Bone marrow (tissue), 2 donors: ENCODE data around the gene FCHO2.
A peak's percentile ranks its signal among the peaks of the same experiment; 100 is the strongest.
"Not testable (repeated sequence)": the region's sequence is repeated elsewhere in the genome, so short reads cannot be mapped to it uniquely, and the experiment has no call there.

Experiments
- DNase-seq, 2 donors: peaks; one replicate each; lab custom pipeline; 2025; lab: John Stamatoyannopoulos, UW

Gene FCHO2

GRCh38 chr5:72956324-72957140 is 691 bp downstream of the FCHO2 start:
- DNase-seq: peak; percentile 22 to 61

- DNase-seq: no peak
Measured at GRCh38 chr5:72957337-72957736, 1.5 kb downstream of the FCHO2 start.

GRCh38 chr5:72959257-72959656 is 3.4 kb downstream of the FCHO2 start:
- DNase-seq: no peak

- DNase-seq: not testable (repeated sequence)
Measured at GRCh38 chr5:72974481-72974880, 18.6 kb downstream of the FCHO2 start.

GRCh38 chr5:72976810-72977209 is 21.0 kb downstream of the FCHO2 start:
- DNase-seq: not testable (repeated sequence)

- DNase-seq: no peak
Measured at GRCh38 chr5:72985719-72986118, 29.9 kb downstream of the FCHO2 start.

GRCh38 chr5:72988769-72989168 is 32.9 kb downstream of the FCHO2 start:
- DNase-seq: no peak

- no peak for DNase-seq
Measured at GRCh38 chr5:72991394-72991793, 35.6 kb downstream of the FCHO2 start.

- no peak for DNase-seq
Measured at GRCh38 chr5:72994578-72994977, 38.7 kb downstream of the FCHO2 start.

- DNase-seq: no peak
Measured at GRCh38 chr5:72996632-72997031, 40.8 kb downstream of the FCHO2 start.

- no peak for DNase-seq
Measured at GRCh38 chr5:72999916-73000315, 44.1 kb downstream of the FCHO2 start.

- no peak for DNase-seq
Measured at GRCh38 chr5:73005886-73006285, 50.0 kb downstream of the FCHO2 start.

- DNase-seq: no peak
Measured at GRCh38 chr5:73007051-73007450, 51.2 kb downstream of the FCHO2 start.

- DNase-seq: no peak
Measured at GRCh38 chr5:73008831-73009230, 53.0 kb downstream of the FCHO2 start.

- DNase-seq: not testable (repeated sequence)
Measured at GRCh38 chr5:73011612-73012011, 55.8 kb downstream of the FCHO2 start.

GRCh38 chr5:73018892-73019291 is 63.1 kb downstream of the FCHO2 start:
- DNase-seq: no peak

- DNase-seq: no peak
Measured at GRCh38 chr5:73019766-73020165, 63.9 kb downstream of the FCHO2 start.

GRCh38 chr5:73022471-73023169 is 66.8 kb downstream of the FCHO2 start:
- no peak for DNase-seq

- not testable (repeated sequence) for DNase-seq
Measured at GRCh38 chr5:73024946-73025544, 69.2 kb downstream of the FCHO2 start.

- DNase-seq: no peak
Measured at GRCh38 chr5:73027361-73027760, 71.5 kb downstream of the FCHO2 start.

GRCh38 chr5:73027816-73028215 is 72.0 kb downstream of the FCHO2 start:
- no peak for DNase-seq

GRCh38 chr5:73028991-73029595 is 73.3 kb downstream of the FCHO2 start:
- DNase-seq: no peak

- DNase-seq: no peak
Measured at GRCh38 chr5:73030531-73030930, 74.7 kb downstream of the FCHO2 start.
